ENCODE measurements around the gene TENM3.

DNA sequence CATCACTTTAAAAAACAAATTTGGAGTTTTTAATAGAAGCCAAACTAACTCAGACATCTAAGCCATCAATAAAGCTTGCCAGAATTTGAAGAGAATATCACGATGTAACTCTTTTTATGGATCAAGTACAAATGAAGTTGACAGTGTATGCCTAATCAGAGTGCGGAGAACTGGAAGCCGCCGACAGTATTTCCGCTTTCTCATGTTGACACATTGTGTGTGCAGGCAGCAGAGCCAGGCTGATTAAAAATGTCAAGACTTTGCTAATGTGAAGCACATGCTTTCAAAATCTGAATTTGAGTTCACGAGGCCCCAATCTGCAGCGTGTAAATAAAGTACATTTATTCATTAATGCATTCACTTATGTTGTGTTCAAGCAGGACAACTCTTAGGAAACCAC is 161.2 kb downstream of the TENM3 start:
- TF ChIP-seq POLR2A (IDR thresholded peaks at IDR 0.05; ENCODE audit: low read depth, low read length), result no peak
- TF ChIP-seq, protein P1, sequence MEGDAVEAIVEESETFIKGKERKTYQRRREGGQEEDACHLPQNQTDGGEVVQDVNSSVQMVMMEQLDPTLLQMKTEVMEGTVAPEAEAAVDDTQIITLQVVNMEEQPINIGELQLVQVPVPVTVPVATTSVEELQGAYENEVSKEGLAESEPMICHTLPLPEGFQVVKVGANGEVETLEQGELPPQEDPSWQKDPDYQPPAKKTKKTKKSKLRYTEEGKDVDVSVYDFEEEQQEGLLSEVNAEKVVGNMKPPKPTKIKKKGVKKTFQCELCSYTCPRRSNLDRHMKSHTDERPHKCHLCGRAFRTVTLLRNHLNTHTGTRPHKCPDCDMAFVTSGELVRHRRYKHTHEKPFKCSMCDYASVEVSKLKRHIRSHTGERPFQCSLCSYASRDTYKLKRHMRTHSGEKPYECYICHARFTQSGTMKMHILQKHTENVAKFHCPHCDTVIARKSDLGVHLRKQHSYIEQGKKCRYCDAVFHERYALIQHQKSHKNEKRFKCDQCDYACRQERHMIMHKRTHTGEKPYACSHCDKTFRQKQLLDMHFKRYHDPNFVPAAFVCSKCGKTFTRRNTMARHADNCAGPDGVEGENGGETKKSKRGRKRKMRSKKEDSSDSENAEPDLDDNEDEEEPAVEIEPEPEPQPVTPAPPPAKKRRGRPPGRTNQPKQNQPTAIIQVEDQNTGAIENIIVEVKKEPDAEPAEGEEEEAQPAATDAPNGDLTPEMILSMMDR (IDR thresholded peaks at IDR 0.05 in 2 of 3, conservative IDR thresholded peaks at IDR 0.05 in 1 of 3; ENCODE audit: control insufficient read depth in 2 of 3, extremely low read depth in 1 of 3, insufficient read depth in 1 of 3, low read depth in 3 of 3, low read length in 3 of 3), result no peak
- TF ChIP-seq, protein P2, sequence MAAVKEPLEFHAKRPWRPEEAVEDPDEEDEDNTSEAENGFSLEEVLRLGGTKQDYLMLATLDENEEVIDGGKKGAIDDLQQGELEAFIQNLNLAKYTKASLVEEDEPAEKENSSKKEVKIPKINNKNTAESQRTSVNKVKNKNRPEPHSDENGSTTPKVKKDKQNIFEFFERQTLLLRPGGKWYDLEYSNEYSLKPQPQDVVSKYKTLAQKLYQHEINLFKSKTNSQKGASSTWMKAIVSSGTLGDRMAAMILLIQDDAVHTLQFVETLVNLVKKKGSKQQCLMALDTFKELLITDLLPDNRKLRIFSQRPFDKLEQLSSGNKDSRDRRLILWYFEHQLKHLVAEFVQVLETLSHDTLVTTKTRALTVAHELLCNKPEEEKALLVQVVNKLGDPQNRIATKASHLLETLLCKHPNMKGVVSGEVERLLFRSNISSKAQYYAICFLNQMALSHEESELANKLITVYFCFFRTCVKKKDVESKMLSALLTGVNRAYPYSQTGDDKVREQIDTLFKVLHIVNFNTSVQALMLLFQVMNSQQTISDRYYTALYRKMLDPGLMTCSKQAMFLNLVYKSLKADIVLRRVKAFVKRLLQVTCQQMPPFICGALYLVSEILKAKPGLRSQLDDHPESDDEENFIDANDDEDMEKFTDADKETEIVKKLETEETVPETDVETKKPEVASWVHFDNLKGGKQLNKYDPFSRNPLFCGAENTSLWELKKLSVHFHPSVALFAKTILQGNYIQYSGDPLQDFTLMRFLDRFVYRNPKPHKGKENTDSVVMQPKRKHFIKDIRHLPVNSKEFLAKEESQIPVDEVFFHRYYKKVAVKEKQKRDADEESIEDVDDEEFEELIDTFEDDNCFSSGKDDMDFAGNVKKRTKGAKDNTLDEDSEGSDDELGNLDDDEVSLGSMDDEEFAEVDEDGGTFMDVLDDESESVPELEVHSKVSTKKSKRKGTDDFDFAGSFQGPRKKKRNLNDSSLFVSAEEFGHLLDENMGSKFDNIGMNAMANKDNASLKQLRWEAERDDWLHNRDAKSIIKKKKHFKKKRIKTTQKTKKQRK (IDR thresholded peaks at IDR 0.05; ENCODE audit: low read depth, low read length), result no peak
- no peak for TF ChIP-seq MXI1 (IDR thresholded peaks at IDR 0.05; ENCODE audit: low read depth, low read length)
- TF ChIP-seq, protein P3, sequence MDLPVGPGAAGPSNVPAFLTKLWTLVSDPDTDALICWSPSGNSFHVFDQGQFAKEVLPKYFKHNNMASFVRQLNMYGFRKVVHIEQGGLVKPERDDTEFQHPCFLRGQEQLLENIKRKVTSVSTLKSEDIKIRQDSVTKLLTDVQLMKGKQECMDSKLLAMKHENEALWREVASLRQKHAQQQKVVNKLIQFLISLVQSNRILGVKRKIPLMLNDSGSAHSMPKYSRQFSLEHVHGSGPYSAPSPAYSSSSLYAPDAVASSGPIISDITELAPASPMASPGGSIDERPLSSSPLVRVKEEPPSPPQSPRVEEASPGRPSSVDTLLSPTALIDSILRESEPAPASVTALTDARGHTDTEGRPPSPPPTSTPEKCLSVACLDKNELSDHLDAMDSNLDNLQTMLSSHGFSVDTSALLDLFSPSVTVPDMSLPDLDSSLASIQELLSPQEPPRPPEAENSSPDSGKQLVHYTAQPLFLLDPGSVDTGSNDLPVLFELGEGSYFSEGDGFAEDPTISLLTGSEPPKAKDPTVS (IDR thresholded peaks at IDR 0.05; ENCODE audit: low read depth, low read length), result no peak

Measured in GM12878 (cell line).